PC-3 (cell line): ENCODE results near the gene ANGPTL1. TPM values are rescaled to one million over a fixed set of nuclear protein-coding genes. Genes with fewer than 3 reads are reported as not detected.

Source experiments
- ATAC-seq: fragments of 200-7000 bp; cut with Tn5 transposase; 2 replicates; pipeline ENCODE4 v1.9.1; 2020; ENCODE audit warnings: mild to moderate bottlenecking, moderate library complexity
- BruUV-seq: library from RNA; stranded (reverse); fragments of 400-500 nt; replicated peaks from 2 replicates; lab custom pipeline; 2021; lab: Mats Ljungman, UMichigan
- CTCF ChIA-PET: fragments of 300-600 bp; sonication (Branson Sonifier 250); formaldehyde crosslinking; loops from one replicate; lab custom pipeline; 2022; ENCODE audit warnings: antibody characterized with exemption; lab: Charles Lee
- POLR2A ChIA-PET: fragments of 300-600 bp; sonication (Branson Sonifier 250); formaldehyde crosslinking; loops from one replicate; lab custom pipeline; 2022; ENCODE audit warnings: antibody characterized with exemption; ENCODE audit not compliant: unreplicated experiment; lab: Charles Lee
- DNase-seq: peaks from one replicate; pipeline ENCODE4 v3.0.0-alpha.2; 2015
- H2AFZ ChIP-seq: fragments of 300-600 bp; sonication (generic); 2 replicates; pipeline ENCODE4 v1.6.0; 2016; ENCODE audit warnings: antibody characterized with exemption, low read length
- H3F3A ChIP-seq: fragments of 300-600 bp; sonication (generic); one replicate; pipeline ENCODE4 v1.6.0; 2017; ENCODE audit warnings: antibody characterized with exemption, low read length, control low read depth, mild to moderate bottlenecking; ENCODE audit not compliant: unreplicated experiment
- H3K27ac ChIP-seq: fragments of 300-600 bp; sonication (generic); 2 replicates; pipeline ENCODE4 v1.5.1; 2016; ENCODE audit warnings: mild to moderate bottlenecking, low read length
- H3K27me3 ChIP-seq: fragments of 300-600 bp; sonication (generic); 2 replicates; pipeline ENCODE4 v1.6.1; 2016; ENCODE audit warnings: low read length, mixed read lengths
- H3K36me3 ChIP-seq: fragments of 300-600 bp; sonication (generic); 2 replicates; pipeline ENCODE4 v1.6.1; 2016; ENCODE audit warnings: low read depth, mixed run types, low read length, mixed read lengths
- H3K4me1 ChIP-seq: fragments of 300-600 bp; sonication (generic); 2 replicates; pipeline ENCODE4 v1.5.1; 2016; ENCODE audit warnings: low read length; ENCODE audit not compliant: insufficient read depth
- H3K4me2 ChIP-seq: fragments of 300-600 bp; sonication (generic); 2 replicates; pipeline ENCODE4 v1.6.0; 2016; ENCODE audit warnings: low read length
- H3K4me3 ChIP-seq: fragments of 300-600 bp; sonication (generic); 2 replicates; pipeline ENCODE4 v1.5.1; 2016; ENCODE audit warnings: mild to moderate bottlenecking, low read length, mixed read lengths
- H3K79me2 ChIP-seq: fragments of 300-600 bp; sonication (generic); 2 replicates; pipeline ENCODE4 v1.6.1; 2017; ENCODE audit warnings: low read length, mixed read lengths
- H3K9ac ChIP-seq: fragments of 300-600 bp; sonication (generic); 2 replicates; pipeline ENCODE4 v1.6.0; 2016; ENCODE audit warnings: mild to moderate bottlenecking, low read length
- H3K9me2 ChIP-seq: fragments of 300-600 bp; sonication (generic); replicated peaks from 2 replicates; pipeline ENCODE4 v1.6.1; 2016; ENCODE audit warnings: mixed run types, low read length, mixed read lengths
- H3K9me3 ChIP-seq: fragments of 300-600 bp; sonication (generic); 2 replicates; pipeline ENCODE4 v1.6.1; 2016; ENCODE audit warnings: low read length, mixed read lengths
- H4K20me1 ChIP-seq: fragments of 300-600 bp; sonication (generic); 2 replicates; pipeline ENCODE4 v1.6.1; 2016; ENCODE audit warnings: low read length, mixed read lengths
- EZH2 ChIP-seq: fragments of 300-600 bp; sonication (generic); IDR thresholded peaks from one replicate; pipeline ENCODE4 v1.6.1; 2017; ENCODE audit warnings: antibody characterized with exemption, mild to moderate bottlenecking, low read length; ENCODE audit not compliant: unreplicated experiment
- EZH2phosphoT487 ChIP-seq: fragments of 300-600 bp; sonication (generic); IDR thresholded peaks from 2 replicates; pipeline ENCODE4 v1.6.1; 2018; ENCODE audit warnings: mild to moderate bottlenecking, antibody characterized with exemption, low read length, borderline replicate concordance
- intact Hi-C: fragments of 100-400 bp; cut with micrococcal nuclease; formaldehyde crosslinking; loops from 2 replicates; pipeline ENCODE4 v1.9.0; 2023
- total RNA-seq: library from RNA; depleted of rRNA; stranded (reverse); fragments of >200 nt; gene quantifications from 2 replicates; pipeline ENCODE4 v1.2.3, GENCODE V29; 2014
- TF ChIP-seq, protein P1 (sequence below): fragments of 300-600 bp; sonication (generic); conservative IDR thresholded peaks from 2 replicates; pipeline ENCODE4 v1.5.1; 2017; ENCODE audit warnings: antibody characterized with exemption, low read depth, mild to moderate bottlenecking, low read length

Gene ANGPTL1
- total RNA-seq, 1 experiment from 2014 or later, result not detected

DNA sequence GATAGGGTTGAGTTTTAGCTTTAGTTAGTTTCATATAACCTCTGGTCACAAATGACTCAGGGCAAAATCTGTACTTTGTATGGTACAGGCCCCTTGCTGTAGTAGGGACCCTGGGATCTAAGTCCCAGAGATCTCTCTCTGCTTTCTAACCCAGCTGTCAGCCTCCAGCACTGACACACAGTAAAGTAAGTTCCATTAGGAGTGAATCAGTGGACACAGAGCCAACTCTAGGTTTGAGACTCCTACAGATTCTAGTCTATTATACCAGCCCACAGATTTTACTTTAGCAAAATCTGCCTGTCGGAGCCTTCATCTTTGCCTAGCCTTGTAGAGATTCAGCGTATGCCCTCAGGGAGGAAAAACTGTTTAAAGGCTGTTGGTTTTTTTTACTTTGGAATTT is 52.5 kb downstream of the ANGPTL1 start:
- Histone ChIP-seq H3K36me3 (0 out of 2 replicates have a peak, but pooled peaks cover 2% of the 10 kb centered on the region), H4K20me1 (no peaks in the 10 kb centered on the region), H3K9me3 (no peaks in the 10 kb centered on the region), H3F3A (no peaks in the 10 kb centered on the region), H3K27ac (no peak overlapping the region), H3K4me1 (0 out of 2 replicates have a peak, but pooled peaks cover 4% of the 10 kb centered on the region), H3K9ac (no peak overlapping the region), H3K27me3 (no peaks in the 10 kb centered on the region), H2AFZ (no peak overlapping the region), H3K4me2 (no peak overlapping the region), H3K9me2 (no peaks in the 10 kb centered on the region), H3K4me3 (no peak overlapping the region), H3K79me2 (no peaks in the 10 kb centered on the region)
- DNase-seq (peak; percentile 4), ATAC-seq (no peak)
- TF ChIP-seq EZH2, result no peak
- no peak for TF ChIP-seq EZH2phosphoT487
- TF ChIP-seq, protein P1, sequence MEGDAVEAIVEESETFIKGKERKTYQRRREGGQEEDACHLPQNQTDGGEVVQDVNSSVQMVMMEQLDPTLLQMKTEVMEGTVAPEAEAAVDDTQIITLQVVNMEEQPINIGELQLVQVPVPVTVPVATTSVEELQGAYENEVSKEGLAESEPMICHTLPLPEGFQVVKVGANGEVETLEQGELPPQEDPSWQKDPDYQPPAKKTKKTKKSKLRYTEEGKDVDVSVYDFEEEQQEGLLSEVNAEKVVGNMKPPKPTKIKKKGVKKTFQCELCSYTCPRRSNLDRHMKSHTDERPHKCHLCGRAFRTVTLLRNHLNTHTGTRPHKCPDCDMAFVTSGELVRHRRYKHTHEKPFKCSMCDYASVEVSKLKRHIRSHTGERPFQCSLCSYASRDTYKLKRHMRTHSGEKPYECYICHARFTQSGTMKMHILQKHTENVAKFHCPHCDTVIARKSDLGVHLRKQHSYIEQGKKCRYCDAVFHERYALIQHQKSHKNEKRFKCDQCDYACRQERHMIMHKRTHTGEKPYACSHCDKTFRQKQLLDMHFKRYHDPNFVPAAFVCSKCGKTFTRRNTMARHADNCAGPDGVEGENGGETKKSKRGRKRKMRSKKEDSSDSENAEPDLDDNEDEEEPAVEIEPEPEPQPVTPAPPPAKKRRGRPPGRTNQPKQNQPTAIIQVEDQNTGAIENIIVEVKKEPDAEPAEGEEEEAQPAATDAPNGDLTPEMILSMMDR, result no peak
- no TSS peak for BruUV-seq
- intact Hi-C loops, result no loop called here
- ChIA-PET POLR2A (no interaction called here), CTCF (no interaction called here)

DNA sequence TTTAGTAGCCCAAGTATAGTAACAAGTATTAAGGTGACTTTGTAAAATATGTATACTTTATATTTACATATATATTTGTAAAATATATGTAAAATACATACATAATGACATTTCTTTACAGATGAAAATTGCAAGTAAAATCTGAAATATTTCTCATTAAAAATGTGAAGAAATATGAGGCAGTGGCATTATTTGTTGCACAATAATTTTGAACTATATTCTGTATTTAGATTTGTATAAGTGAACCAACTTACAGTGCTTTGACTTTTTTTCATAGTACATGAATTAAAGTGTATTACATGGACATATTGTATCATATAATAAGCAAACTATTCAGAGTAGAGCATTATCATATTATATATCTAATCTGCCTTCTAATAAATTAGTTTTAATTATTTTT is 60.3 kb downstream of the ANGPTL1 start:
- DNase-seq, result no peak
- Histone ChIP-seq H3K9me2 (no peaks in the 10 kb centered on the region), H3K36me3 (peaks cover 2% of the 10 kb centered on the region; the same call in 1 of the 2 replicates), H3K27ac (no peak overlapping the region), H4K20me1 (no peaks in the 10 kb centered on the region), H3K4me2 (no peak overlapping the region), H3K27me3 (no peaks in the 10 kb centered on the region), H3F3A (no peaks in the 10 kb centered on the region), H3K9ac (no peak overlapping the region), H2AFZ (no peak overlapping the region), H3K4me3 (no peak overlapping the region), H3K4me1 (no peaks in the 10 kb centered on the region), H3K79me2 (no peaks in the 10 kb centered on the region), H3K9me3 (no peaks in the 10 kb centered on the region)
- intact Hi-C loops, result no loop called here
- POLR2A ChIA-PET, result no interaction called here
- TF ChIP-seq, protein P1, result no peak
- BruUV-seq, result no TSS peak
- ATAC-seq, result no peak
- CTCF ChIA-PET, result no interaction called here

DNA sequence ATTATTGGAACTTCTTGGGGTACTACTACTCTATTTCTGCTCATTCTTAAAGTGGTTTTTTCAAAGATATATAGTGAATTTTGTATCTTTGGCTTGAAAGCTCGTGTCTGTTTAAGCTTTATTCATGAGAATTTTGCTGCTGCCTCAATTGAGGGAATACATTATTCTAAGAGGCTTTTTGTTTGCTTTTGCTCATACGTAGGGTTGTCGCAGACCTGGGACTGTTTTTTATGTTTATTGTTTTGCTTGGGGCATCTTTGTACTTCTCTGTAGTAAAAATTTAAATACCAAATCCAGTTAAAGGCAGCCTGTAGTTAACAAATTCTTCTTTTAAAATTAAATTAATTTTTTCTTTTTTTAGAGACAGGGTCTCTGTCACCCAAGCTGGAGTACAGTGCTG is 62.3 kb downstream of the ANGPTL1 start:
- TF ChIP-seq, protein P1, result no peak
- TF ChIP-seq EZH2phosphoT487 (no peak), EZH2 (no peak)
- Histone ChIP-seq H3K4me2 (no peak overlapping the region), H3K4me1 (no peaks in the 10 kb centered on the region), H3K4me3 (no peak overlapping the region), H3K79me2 (no peaks in the 10 kb centered on the region), H3K27ac (no peak overlapping the region), H2AFZ (no peak overlapping the region), H3F3A (no peaks in the 10 kb centered on the region), H4K20me1 (no peaks in the 10 kb centered on the region), H3K9ac (no peak overlapping the region), H3K9me2 (no peaks in the 10 kb centered on the region), H3K9me3 (no peaks in the 10 kb centered on the region), H3K27me3 (no peaks in the 10 kb centered on the region), H3K36me3 (no peaks in the 10 kb centered on the region; the same call in 1 of the 2 replicates)
- intact Hi-C loops, result no loop called here
- POLR2A ChIA-PET, result no interaction called here
- ATAC-seq, result no peak
- no TSS peak for BruUV-seq
- CTCF ChIA-PET, result no interaction called here
- DNase-seq, result no peak
